ENCODE measurements around the gene CXCL17. TPM values are rescaled to one million over a fixed set of nuclear protein-coding genes. Genes with fewer than 3 reads are reported as not detected.
"Not testable (repeated sequence)": the region's sequence is repeated elsewhere in the genome, so short reads cannot be mapped to it uniquely, and the experiment has no call there.

Gene CXCL17
- not detected in 2 replicates for total RNA-seq

- no peak for DNase-seq (ENCODE audit: extremely low read depth, low read depth, low spot score)
These were observed at the start of gene CXCL17 for GRCh38 chr19:42442833-42443232. Gene CXCL17 (minus strand): TSS chr19:42442946. CDS start chr19:42442832, 114 bp downstream.

GRCh38 chr19:42488783-42489521 is 46.2 kb upstream of the CXCL17 start:
- no peak for DNase-seq (ENCODE audit: extremely low read depth, low read depth, low spot score)

- DNase-seq (ENCODE audit: extremely low read depth, low read depth, low spot score), result no peak
These were observed 45.0 kb upstream of the CXCL17 start for GRCh38 chr19:42487798-42488178.

- no peak for DNase-seq (ENCODE audit: extremely low read depth, low read depth, low spot score)
These were observed 44.5 kb upstream of the CXCL17 start for GRCh38 chr19:42487032-42487797.

- not testable (repeated sequence) for DNase-seq (ENCODE audit: extremely low read depth, low read depth, low spot score)
These were observed 42.3 kb upstream of the CXCL17 start for GRCh38 chr19:42485036-42485435.

- DNase-seq (ENCODE audit: extremely low read depth, low read depth, low spot score), result no peak
These were observed 37.8 kb upstream of the CXCL17 start for GRCh38 chr19:42480335-42481095.

- DNase-seq (ENCODE audit: extremely low read depth, low read depth, low spot score), result no peak
These were observed 37.0 kb upstream of the CXCL17 start for GRCh38 chr19:42479736-42480135.

GRCh38 chr19:42478765-42479311 is 36.1 kb upstream of the CXCL17 start:
- DNase-seq (ENCODE audit: extremely low read depth, low read depth, low spot score), result no peak

- no peak for DNase-seq (ENCODE audit: extremely low read depth, low read depth, low spot score)
These were observed 35.2 kb upstream of the CXCL17 start for GRCh38 chr19:42477933-42478332.

GRCh38 chr19:42477117-42477516 is 34.4 kb upstream of the CXCL17 start:
- DNase-seq (ENCODE audit: extremely low read depth, low read depth, low spot score), result no peak

GRCh38 chr19:42475366-42475765 is 32.6 kb upstream of the CXCL17 start:
- no peak for DNase-seq (ENCODE audit: extremely low read depth, low read depth, low spot score)

GRCh38 chr19:42474743-42475142 is 32.0 kb upstream of the CXCL17 start:
- no peak for DNase-seq (ENCODE audit: extremely low read depth, low read depth, low spot score)

GRCh38 chr19:42473686-42474085 is 30.9 kb upstream of the CXCL17 start:
- no peak for DNase-seq (ENCODE audit: extremely low read depth, low read depth, low spot score)

GRCh38 chr19:42472402-42473147 is 29.8 kb upstream of the CXCL17 start:
- no peak for DNase-seq (ENCODE audit: extremely low read depth, low read depth, low spot score)

- no peak for DNase-seq (ENCODE audit: extremely low read depth, low read depth, low spot score)
These were observed 29.0 kb upstream of the CXCL17 start for GRCh38 chr19:42471554-42472249.

- DNase-seq (ENCODE audit: extremely low read depth, low read depth, low spot score), result no peak
These were observed 26.8 kb upstream of the CXCL17 start for GRCh38 chr19:42469311-42470235.

GRCh38 chr19:42468273-42468796 is 25.6 kb upstream of the CXCL17 start:
- no peak for DNase-seq (ENCODE audit: extremely low read depth, low read depth, low spot score)

GRCh38 chr19:42467183-42467760 is 24.5 kb upstream of the CXCL17 start:
- DNase-seq (ENCODE audit: extremely low read depth, low read depth, low spot score), result no peak
